Stimulated activated CD8-positive, alpha-beta memory T cell treated with anti-CD3 and anti-CD28 coated beads, Interleukin-4, amount 100 ng/mL, for 48 hours (primary cell): ENCODE data around the gene GIGYF1.
"Not testable (repeated sequence)": the region's sequence is repeated elsewhere in the genome, so short reads cannot be mapped to it uniquely, and the experiment has no call there.

Experiments used
- DNase-seq: peaks from one replicate; pipeline ENCODE4 v3.0.0-alpha.2; 2020

Gene GIGYF1

DNA sequence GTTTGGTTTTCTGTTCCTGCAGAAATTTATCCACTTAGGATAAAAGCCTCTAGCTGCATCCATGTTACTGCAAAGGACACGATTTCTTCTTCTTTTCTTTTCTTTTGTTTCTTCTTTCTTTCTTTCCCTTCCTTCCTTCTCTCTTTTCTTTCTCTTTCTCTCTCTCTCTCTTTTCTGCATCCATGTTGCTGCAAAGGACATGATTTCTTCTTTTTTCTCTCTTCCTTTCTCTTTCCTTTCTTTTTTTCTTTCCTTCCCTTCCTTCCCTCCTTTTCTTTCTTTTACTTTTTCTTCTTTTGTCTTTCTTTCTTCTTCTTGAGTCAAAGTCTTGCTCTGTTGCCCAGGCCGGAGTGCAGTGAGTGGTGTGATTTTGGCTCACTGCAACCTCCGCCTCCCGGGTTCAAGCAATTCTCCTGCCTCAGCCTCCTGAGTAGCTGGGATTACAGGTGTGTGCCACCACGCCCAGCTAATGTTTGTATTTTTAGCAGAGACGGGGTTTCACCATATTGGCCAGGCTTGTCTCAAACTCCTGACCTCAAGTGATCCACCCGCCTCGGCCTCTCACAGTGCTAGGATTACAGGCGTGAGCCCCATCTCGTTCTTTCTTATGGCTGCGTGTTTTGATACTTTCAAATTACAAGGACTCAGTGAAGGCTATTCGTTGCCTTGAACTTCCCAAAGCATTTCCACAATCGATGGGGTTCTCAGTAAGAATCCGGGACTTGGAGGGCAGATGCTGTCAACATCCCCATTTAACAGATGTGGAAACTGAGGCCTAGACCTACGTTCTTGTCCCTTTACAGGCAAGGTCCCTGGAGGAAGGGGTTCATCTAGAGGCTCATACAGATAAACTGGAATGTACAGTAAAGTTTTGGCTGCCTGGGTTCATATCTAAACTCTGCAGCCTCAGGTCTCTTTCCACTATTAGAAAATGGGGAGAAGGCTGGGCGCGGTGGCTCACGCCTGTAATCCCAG lies 22.4 kb downstream of the GIGYF1 start:
- DNase-seq, result no peak

DNA sequence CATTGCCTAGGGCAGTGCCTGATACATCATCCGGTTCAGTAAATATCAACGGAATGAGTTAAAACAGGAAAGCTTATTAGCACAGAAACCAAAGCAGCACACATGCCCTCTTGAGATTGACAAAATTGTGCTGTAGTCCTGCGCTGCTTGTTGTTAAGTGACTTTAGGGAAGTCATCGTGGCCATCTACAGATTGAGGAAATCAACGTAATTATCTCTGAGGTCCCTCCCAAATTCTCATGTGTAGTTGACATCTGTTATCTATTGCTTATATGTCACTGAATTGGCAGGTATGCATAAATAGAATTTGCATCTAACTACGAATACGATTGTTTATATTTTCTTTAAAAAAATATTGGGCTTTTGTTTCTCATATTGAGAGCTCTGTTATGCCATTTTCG lies 24.0 kb downstream of the GIGYF1 start:
- no peak for DNase-seq

DNA sequence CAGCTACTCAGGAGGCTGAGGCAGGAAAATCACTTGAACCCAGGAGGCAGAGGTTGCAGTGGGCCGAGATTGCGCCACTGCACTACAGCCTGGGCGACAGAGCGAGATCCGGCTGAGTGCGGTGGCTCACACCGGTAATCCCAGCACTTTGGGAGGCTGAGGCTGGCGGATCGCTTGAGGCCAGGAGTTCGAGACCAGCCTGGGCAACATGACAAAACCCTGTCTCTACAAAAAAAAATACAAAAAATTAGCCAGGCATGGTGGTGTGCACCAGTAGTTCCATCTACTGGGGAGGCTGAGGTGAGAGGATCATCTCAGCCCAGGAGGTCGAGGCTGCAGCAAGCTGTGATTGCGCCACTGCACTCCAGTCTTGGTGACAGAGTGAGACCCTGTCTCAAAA lies 24.9 kb downstream of the GIGYF1 start:
- not testable (repeated sequence) for DNase-seq

GRCh38 chr7:100668069-100668449 lies 26.0 kb downstream of the GIGYF1 start:
- no peak for DNase-seq

- no peak for DNase-seq
Observed at GRCh38 chr7:100667331-100668068, 26.6 kb downstream of the GIGYF1 start.

- DNase-seq, result no peak
Observed at GRCh38 chr7:100665168-100665726, 28.8 kb downstream of the GIGYF1 start.

DNA sequence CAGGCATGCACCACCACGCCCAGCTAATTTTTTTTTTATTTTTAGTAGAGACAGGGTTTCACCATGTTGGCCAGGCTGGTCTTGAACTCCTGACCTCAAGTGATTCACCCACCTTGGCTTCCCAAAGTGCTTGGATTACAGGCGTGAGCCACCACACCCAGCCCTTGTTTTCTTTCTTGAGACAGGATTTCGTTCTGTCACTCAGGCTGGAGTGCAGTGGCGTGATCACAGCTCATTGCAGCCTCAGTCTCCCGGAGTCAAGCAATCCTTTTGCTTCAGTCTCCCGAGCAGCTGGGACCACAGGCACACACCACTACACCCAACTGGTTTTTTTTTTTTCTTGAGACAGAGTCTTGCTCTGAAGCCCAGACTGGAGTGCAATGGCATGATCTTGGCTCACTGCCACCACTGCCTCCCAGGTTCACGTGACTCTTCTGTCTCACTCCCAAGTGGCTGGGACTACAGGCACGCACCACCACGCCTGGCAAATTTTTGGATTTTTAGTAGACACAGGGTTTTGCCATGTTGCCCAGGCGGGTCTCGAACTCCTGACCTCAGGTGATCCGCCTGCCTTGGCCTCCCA lies 31.8 kb downstream of the GIGYF1 start:
- DNase-seq, result not testable (repeated sequence)

DNA sequence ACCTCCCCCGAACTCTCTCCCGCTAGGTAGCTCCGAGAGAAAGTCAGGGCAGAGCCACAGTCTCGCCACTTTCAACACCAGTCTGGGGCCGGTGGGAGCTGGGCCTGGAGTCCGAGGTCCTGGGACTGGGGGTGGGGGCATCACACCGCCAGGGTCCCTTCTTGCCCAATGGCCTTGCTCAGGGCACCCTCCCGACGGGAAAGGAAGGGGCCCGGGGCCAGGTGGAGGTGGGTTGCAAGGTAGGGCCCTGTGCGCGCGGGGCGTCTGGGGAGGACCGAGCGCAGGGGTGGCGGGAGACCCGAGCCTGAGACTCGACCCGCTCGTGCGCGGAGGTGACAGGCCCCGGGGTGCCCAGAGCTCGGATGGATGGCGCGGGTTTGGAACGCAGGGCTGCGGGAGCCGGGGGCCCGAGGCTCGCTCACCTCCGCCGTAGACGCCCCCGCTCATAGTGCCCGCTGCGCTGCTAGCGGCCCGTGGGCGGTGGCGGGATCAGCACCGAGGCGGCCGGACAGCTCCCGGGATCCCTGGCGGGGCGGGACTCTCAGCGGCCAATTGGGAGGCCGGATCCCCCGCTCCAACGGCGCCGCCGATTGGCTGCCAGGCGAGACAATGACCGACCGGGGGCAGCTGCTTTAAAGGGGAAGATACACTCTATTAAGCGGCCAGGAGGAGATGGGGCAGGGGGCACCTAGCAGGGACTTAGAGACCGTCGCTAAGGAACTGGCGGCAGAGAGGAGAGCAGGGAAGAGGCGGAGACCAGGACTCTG lies 38.0 kb downstream of the GIGYF1 start, which contains the start of gene ACTL6B:
Gene ACTL6B (minus strand): TSS at position 541 of the 767 bp plus-strand sequence. CDS start 94 bp downstream, at position 447.
- peak; percentile 85 for DNase-seq

DNA sequence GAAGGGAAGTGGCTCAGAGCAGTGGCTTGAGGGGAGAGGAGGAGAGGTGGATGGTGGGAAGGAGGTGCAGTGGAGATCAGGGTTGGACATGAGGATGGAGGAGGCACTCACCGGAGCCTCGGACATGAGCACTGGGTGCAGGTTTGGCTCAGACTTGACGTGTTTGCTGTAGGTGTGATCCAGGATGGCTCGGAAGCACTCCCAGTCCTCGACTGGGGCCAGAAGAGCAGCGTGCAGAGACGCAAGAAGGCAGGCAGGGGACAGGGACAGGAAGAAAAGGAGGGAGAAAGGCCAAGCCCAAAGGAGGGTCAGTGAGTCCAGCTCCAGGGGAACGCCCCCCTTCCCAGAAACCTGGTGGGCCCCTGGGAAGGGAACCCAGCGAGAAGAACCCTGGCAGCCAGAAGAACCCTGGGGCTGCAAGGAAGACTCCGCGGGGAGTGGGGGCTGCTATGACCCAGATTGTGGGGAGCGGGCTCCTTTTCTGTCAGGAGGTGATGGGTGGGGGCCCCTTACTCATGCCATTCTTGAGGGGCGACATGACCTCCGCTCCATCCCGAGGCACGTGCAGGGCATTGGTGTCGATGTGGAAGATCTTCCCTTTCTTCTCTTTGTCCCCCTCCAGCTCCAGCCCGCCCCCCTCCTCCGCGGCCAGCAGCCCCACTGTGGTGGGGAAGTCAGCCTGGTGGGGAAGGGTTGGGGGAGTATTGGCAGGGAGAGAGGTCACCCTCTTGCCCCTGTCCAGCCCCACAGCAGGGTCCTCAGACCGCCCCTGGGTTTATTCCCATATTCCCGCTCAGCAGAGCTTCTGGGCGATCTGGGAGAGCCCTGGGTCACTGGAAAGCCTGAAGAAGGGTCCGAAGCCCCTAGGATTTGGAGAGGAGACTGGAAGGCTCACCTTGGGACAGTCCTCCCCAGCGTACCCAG lies 38.9 kb downstream of the GIGYF1 start:
- DNase-seq, result no peak

DNA sequence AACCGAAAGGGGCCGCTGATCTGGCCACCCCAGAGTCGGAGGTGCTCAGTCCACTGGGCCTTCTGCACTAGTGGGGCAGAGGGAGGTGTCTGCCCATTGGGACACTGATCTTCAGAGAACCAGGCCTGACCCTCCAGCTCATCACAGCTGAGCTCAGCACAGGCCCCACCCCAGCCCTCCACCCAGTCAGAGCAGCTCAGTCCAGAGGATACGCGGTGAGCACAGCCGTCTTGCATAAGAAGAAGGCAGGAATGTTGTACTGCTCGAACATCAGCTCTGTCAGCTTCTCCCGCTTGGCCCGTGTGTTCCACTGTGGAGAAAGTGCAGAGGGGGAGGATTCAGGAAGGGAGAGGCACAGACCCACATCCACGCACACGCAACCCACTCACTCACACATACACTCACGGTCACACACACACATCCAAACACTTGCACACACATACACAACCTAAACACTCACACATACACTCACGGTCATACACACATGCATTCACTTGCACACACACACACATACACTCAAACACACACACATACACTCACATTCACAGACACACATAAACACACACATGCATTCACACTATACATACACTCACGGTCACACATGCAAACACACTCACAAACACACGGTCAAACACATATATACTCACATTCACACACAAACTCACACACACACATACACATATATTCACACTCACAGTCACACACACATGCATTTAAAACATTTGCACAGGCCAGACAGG lies 44.1 kb downstream of the GIGYF1 start:
- no peak for DNase-seq

GRCh38 chr7:100642534-100642907 lies 51.5 kb downstream of the GIGYF1 start:
- DNase-seq, result peak; percentile 66

GRCh38 chr7:100641860-100642533 lies 52.1 kb downstream of the GIGYF1 start:
- no peak for DNase-seq

- DNase-seq, result no peak
Observed at GRCh38 chr7:100641463-100641859, 52.6 kb downstream of the GIGYF1 start, which contains the start of gene TFR2. TFR2 (minus strand) TSS chr7:100641552; CDS start chr7:100641509, 43 bp downstream.

GRCh38 chr7:100640517-100641440 lies 53.3 kb downstream of the GIGYF1 start:
- no peak for DNase-seq

DNA sequence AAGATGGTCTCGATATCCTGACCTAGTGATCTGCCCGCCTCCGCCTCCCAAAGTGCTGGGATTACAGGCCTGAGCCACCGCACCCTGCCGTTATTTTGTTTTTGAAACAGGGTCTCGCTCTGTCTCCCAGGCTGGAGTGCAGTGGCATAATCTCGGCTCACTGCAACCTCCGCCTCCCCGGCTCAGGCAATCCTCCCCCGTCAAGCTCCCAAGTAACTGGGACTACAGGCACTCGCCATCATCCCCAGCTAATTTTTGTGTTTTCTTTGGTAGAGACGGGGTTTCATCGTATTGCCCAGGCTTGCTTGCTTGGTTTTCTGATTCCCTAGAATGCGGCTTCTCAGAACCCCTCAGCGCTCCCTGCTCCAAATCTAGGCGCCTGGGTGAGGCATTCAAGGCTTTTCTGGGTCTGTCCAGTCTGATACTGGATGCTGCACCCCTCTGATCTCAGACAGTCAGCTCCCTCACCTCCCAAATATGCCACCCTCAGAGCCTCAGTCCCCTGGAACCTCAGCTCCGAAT lies 54.0 kb downstream of the GIGYF1 start:
- DNase-seq, result no peak

GRCh38 chr7:100632951-100633717 lies 60.9 kb downstream of the GIGYF1 start:
- DNase-seq, result peak; percentile 74

DNA sequence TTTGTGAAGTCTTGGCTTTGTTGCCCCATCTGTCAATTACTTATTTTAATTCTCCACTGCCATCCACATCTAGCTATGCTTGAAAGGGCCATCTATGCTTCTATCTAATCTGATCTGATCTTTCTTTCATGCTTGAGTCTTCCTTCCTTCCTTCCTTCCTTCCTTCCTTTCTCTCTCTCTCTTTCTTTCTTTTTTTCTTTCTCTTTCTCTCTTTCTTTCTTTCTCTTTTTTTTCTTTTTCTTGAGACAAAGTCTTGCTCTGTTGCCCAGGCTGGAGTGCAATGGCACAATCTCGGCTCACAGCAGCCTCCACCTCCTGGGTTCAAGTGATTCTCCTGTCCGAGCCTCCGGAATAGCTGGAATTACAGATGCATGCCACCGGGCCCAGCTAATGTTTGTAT lies 64.0 kb downstream of the GIGYF1 start:
- no peak for DNase-seq
